Activated CD8-positive, alpha-beta T cell treated with anti-CD3 and anti-CD28 coated beads for 36 hours (primary cell): Measurements from ENCODE around the gene PIGC. TPM values are rescaled to one million over a fixed set of nuclear protein-coding genes. Genes with fewer than 3 reads are reported as not detected.
A peak's percentile ranks its signal among the peaks of the same experiment; 100 is the strongest.

Experiments used
- ATAC-seq: fragments of 200-7000 bp; cut with Tn5 transposase; one replicate; pipeline ENCODE4 v1.10.0; 2021; ENCODE audit warnings: mild to moderate bottlenecking, moderate library complexity
- CTCF ChIA-PET: fragments of 350-600 bp; sonication (Branson Sonifier 250); formaldehyde crosslinking; loops from one replicate; lab custom pipeline; 2021; ENCODE audit warnings: antibody characterized with exemption; lab: Charles Lee
- POLR2A ChIA-PET: fragments of 350-600 bp; sonication (Branson Sonifier 250); formaldehyde crosslinking; loops from one replicate; lab custom pipeline; 2021; ENCODE audit warnings: antibody characterized with exemption; lab: Charles Lee
- DNase-seq: peaks from one replicate; pipeline ENCODE4 v3.0.0-alpha.2; 2020
- H3K27ac Mint-ChIP-seq: one replicate; pipeline ENCODE4 v1.8.0; 2021; ENCODE audit warnings: mild to moderate bottlenecking, mixed read lengths
- H3K27me3 Mint-ChIP-seq: one replicate; pipeline ENCODE4 v1.8.0; 2021; ENCODE audit warnings: mixed read lengths
- H3K36me3 Mint-ChIP-seq: one replicate; pipeline ENCODE4 v1.8.0; 2021; ENCODE audit warnings: low read depth, mixed read lengths
- H3K4me1 Mint-ChIP-seq: one replicate; pipeline ENCODE4 v1.8.0; 2021; ENCODE audit warnings: low read depth, mixed read lengths
- H3K4me3 Mint-ChIP-seq: one replicate; pipeline ENCODE4 v1.8.0; 2021; ENCODE audit warnings: mild to moderate bottlenecking, moderate library complexity, mixed read lengths
- H3K9me3 Mint-ChIP-seq: one replicate; pipeline ENCODE4 v1.8.0; 2021; ENCODE audit warnings: mixed read lengths
- intact Hi-C: fragments of 100-400 bp; cut with micrococcal nuclease; formaldehyde crosslinking; loops from one replicate; pipeline ENCODE4 v1.10.0; 2022
- total RNA-seq, 2 experiments: library from RNA; stranded (reverse); gene quantifications; one replicate each; pipeline ENCODE4 v1.2.3, GENCODE V29; 2021
- TF ChIP-seq, protein P1 (sequence below): fragments of 200-600 bp; IDR thresholded peaks from one replicate; pipeline ENCODE4 v1.8.0; 2022; ENCODE audit warnings: antibody characterized with exemption, mild to moderate bottlenecking

Gene PIGC
- total RNA-seq, 2 experiments from 2014 or later: 17.8 to 19.5 TPM

DNA sequence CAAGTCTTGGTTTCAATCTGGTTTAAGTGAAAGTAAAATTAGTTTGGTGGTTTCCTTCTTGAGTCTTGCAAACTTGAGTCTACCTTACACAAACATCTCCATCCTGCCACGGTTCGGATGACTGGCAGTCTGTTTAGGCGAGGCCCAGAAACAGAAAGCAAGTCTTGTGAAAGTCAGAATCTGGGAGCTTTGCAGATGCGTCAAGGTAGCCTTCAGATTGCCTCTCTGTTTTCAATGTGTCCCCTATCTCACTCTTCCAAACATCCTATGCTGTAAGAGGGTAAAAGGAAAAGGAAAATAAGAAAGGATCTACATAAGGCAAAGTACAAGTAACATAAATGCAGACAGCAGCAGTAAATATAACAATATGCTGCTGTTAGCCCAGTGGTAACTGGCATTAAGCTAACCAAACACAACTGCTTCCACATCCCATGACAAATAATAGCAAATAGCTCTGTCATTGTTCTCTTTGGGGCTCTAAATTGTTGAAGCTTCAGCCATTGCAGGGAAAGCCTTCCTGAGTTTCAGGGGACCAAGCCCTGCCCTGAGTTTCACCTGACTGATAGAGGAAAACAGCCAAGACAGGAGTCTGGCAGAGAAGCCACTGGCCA lies 49.6 kb downstream of the PIGC start:
- TF ChIP-seq, protein P1, sequence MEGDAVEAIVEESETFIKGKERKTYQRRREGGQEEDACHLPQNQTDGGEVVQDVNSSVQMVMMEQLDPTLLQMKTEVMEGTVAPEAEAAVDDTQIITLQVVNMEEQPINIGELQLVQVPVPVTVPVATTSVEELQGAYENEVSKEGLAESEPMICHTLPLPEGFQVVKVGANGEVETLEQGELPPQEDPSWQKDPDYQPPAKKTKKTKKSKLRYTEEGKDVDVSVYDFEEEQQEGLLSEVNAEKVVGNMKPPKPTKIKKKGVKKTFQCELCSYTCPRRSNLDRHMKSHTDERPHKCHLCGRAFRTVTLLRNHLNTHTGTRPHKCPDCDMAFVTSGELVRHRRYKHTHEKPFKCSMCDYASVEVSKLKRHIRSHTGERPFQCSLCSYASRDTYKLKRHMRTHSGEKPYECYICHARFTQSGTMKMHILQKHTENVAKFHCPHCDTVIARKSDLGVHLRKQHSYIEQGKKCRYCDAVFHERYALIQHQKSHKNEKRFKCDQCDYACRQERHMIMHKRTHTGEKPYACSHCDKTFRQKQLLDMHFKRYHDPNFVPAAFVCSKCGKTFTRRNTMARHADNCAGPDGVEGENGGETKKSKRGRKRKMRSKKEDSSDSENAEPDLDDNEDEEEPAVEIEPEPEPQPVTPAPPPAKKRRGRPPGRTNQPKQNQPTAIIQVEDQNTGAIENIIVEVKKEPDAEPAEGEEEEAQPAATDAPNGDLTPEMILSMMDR: no peak
- no peaks in the 10 kb centered on the region for H3K9me3 Mint-ChIP-seq
- peak; percentile 86 for DNase-seq
- H3K4me1 Mint-ChIP-seq: peaks cover 68% of the 10 kb centered on the region
- CTCF ChIA-PET: interaction anchor here (0.7 to 2.3 kb wide), 13 partner anchors 11 to 749 kb away, joined by 3 to 11 read pairs (median 4); no protein-coding TSS in a partner anchor
- H3K36me3 Mint-ChIP-seq: no peaks in the 10 kb centered on the region
- intact Hi-C loops: loop anchor here (10.0 kb wide), 3 partner anchors 119 to 389 kb away; no protein-coding TSS in a partner anchor
- POLR2A ChIA-PET: interaction anchor here (0.6 to 3.0 kb wide), 6 partner anchors 9 to 100 kb away, joined by 3 to 17 read pairs (median 4); no protein-coding TSS in a partner anchor
- peak; percentile 95 for ATAC-seq
- no peaks in the 10 kb centered on the region for H3K27me3 Mint-ChIP-seq
- H3K4me3 Mint-ChIP-seq: peak overlapping the region; percentile 56
- peak overlapping the region; percentile 85 for H3K27ac Mint-ChIP-seq

DNA sequence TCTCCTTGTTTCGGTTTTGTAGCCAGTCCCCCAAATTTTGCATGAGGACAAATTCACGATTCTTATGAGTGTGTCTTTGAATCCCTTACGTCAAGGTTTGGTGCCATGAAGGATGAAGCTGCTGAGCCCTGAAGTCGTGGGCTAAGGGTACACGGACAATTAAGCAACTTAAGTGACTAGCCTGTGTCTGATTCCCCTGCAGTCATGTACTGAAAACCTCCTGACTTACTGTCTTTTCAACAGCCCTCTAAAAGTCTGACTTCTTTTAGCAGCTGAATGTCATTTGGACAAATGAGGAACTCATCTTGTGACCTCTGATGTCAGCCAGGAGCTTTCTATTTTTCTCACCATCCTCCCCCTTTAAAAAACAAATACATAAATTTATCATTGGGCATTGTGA lies 50.5 kb downstream of the PIGC start:
- intact Hi-C loops: loop anchor here (10.0 kb wide), 3 partner anchors 119 to 389 kb away; no protein-coding TSS in a partner anchor
- no peak overlapping the region for H3K4me3 Mint-ChIP-seq
- H3K9me3 Mint-ChIP-seq: no peaks in the 10 kb centered on the region
- peaks cover 59% of the 10 kb centered on the region for H3K4me1 Mint-ChIP-seq
- H3K27me3 Mint-ChIP-seq: no peaks in the 10 kb centered on the region
- POLR2A ChIA-PET: interaction anchor here (0.8 to 3.0 kb wide), 2 partner anchors 35 to 228 kb away, joined by 3 to 17 read pairs; no protein-coding TSS in a partner anchor
- H3K27ac Mint-ChIP-seq: peak overlapping the region; percentile 85
- TF ChIP-seq, protein P1: no peak
- no peaks in the 10 kb centered on the region for H3K36me3 Mint-ChIP-seq
- DNase-seq: no peak
- CTCF ChIA-PET: interaction anchor here (1.0 to 2.3 kb wide), 4 partner anchors 16 to 391 kb away, joined by 3 to 7 read pairs (median 4); no protein-coding TSS in a partner anchor
- ATAC-seq: no peak

DNA sequence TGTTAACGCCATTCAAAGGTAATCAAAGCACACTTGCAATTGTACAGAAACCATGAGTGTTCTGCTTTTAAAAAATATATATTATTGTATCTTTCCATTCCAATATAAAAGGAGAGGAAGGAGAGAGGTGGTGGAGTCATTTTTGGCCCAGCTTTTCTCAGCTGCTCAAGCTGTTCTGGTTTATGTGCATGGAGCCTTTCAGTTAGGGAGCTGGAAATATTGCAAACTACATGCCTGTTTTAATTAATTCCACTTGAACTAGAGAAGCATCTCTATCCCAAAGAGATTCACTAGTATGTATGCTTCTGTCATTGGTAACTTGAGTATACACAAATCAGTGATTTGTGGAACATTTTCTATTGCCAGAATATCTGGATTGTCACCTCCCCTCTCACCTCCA lies 51.9 kb downstream of the PIGC start:
- Mint-ChIP-seq H3K4me1 (peaks cover 45% of the 10 kb centered on the region), H3K27me3 (no peaks in the 10 kb centered on the region), H3K4me3 (no peak overlapping the region), H3K36me3 (no peaks in the 10 kb centered on the region), H3K9me3 (no peaks in the 10 kb centered on the region), H3K27ac (no peak overlapping the region)
- DNase-seq (no peak), ATAC-seq (no peak)
- intact Hi-C loops: loop anchor here (10.0 kb wide), 3 partner anchors 117 to 387 kb away; no protein-coding TSS in a partner anchor
- POLR2A ChIA-PET: interaction anchor here (0.8 to 0.9 kb wide), 2 partner anchors 53 to 99 kb away, joined by 3 to 4 read pairs; no protein-coding TSS in a partner anchor
- TF ChIP-seq, protein P1: no peak
- CTCF ChIA-PET: interaction anchor here (0.8 to 1.7 kb wide), 2 partner anchors 15 to 25 kb away, joined by 3 to 7 read pairs; no protein-coding TSS in a partner anchor

Other genes starting within 250 kb of the PIGC start
- gene C1orf105, start 23.4 kb downstream of the PIGC start, total RNA-seq: not detected
- 10 to 100 TPM; 22.8 TPM for gene SUCO, start 89.1 kb upstream of the PIGC start, total RNA-seq
- 1 to 10 TPM; 7.0 to 8.4 TPM for gene FASLG, start 215.0 kb upstream of the PIGC start, total RNA-seq